HepG2 (cell line): ENCODE data around the gene SEPTIN2. TPM values are rescaled to one million over a fixed set of nuclear protein-coding genes. Genes with fewer than 3 reads are reported as not detected.

ENCODE experiments used
- AFF4 ChIP-seq: sonication (generic); formaldehyde crosslinking; IDR thresholded peaks from 2 replicates; pipeline ENCODE4 v1.4.0; 2020; ENCODE audit warnings: missing genetic modification reagents
- CENPT ChIP-seq: sonication (generic); formaldehyde crosslinking; IDR thresholded peaks from 2 replicates; pipeline ENCODE4 v1.8.0; 2022; ENCODE audit warnings: low read depth, mild to moderate bottlenecking, moderate library complexity, missing genetic modification reagents
- ESRRA ChIP-seq: sonication (generic); formaldehyde crosslinking; IDR thresholded peaks from 2 replicates; pipeline ENCODE4 v1.5.1; 2020; ENCODE audit warnings: mild to moderate bottlenecking, low read depth, missing genetic modification reagents
- FOXJ3 ChIP-seq: sonication (generic); formaldehyde crosslinking; IDR thresholded peaks from 2 replicates; pipeline ENCODE4 v1.4.0; 2020; ENCODE audit warnings: missing genetic modification reagents, mild to moderate bottlenecking, borderline replicate concordance
- GTF3A ChIP-seq: sonication (generic); formaldehyde crosslinking; conservative IDR thresholded peaks from 2 replicates; pipeline ENCODE4 v1.4.0; 2020; ENCODE audit warnings: mild to moderate bottlenecking, missing genetic modification reagents
- HDAC2 ChIP-seq: sonication (generic); formaldehyde crosslinking; IDR thresholded peaks from 2 replicates; pipeline ENCODE4 v1.4.0; 2020; ENCODE audit warnings: missing genetic modification reagents
- NR2F6 ChIP-seq, 2 experiments: IDR thresholded peaks; 2 replicates each; pipeline ENCODE4 v1.6.1; 2016; ENCODE audit warnings: antibody characterized with exemption in 1 of 2, mild to moderate bottlenecking in 1 of 2
- PTBP1 ChIP-seq: fragments of 200-400 bp; formaldehyde crosslinking; IDR thresholded peaks from 2 replicates; pipeline ENCODE4 v1.6.1; 2018; ENCODE audit warnings: low read length, low read depth; ENCODE audit not compliant: poor library complexity, severe bottlenecking
- ZBTB20 ChIP-seq: sonication (generic); formaldehyde crosslinking; IDR thresholded peaks from 2 replicates; pipeline ENCODE4 v1.8.1; 2023; ENCODE audit warnings: missing genetic modification reagents, low read depth, mild to moderate bottlenecking, borderline replicate concordance
- ZEB1 ChIP-seq: IDR thresholded peaks from 2 replicates; pipeline ENCODE4 v1.6.1; 2012; ENCODE audit warnings: mild to moderate bottlenecking, low read depth, inconsistent platforms; ENCODE audit not compliant: insufficient replicate concordance
- ZMYM2 ChIP-seq: sonication (generic); formaldehyde crosslinking; IDR thresholded peaks from 2 replicates; pipeline ENCODE4 v1.8.0; 2022; ENCODE audit warnings: mild to moderate bottlenecking, missing genetic modification reagents
- ZNF318 ChIP-seq: sonication (generic); formaldehyde crosslinking; IDR thresholded peaks from 2 replicates; pipeline ENCODE4 v1.4.0; 2020; ENCODE audit warnings: mild to moderate bottlenecking, missing genetic modification reagents
- ZNF460 ChIP-seq: sonication (generic); formaldehyde crosslinking; IDR thresholded peaks from 2 replicates; pipeline ENCODE4 v1.5.1; 2020; ENCODE audit warnings: missing genetic modification reagents, mild to moderate bottlenecking, borderline replicate concordance
- ZNF775 ChIP-seq: sonication (generic); formaldehyde crosslinking; IDR thresholded peaks from 2 replicates; pipeline ENCODE4 v1.4.0; 2020; ENCODE audit warnings: missing genetic modification reagents, mild to moderate bottlenecking, moderate library complexity, borderline replicate concordance
- ZNF878 ChIP-seq: sonication (generic); formaldehyde crosslinking; IDR thresholded peaks from 2 replicates; pipeline ENCODE4 v1.8.1; 2023; ENCODE audit warnings: mild to moderate bottlenecking, missing genetic modification reagents, moderate library complexity
- polyA plus RNA-seq, 8 experiments: library from polyadenylated mRNA; depleted of rRNA in 3 of 8; stranded (reverse) in 7 of 8; unstranded in 1 of 8; fragments of >200 nt; fragmentation: Illumina TruSeq in 4 of 8; extraction: Trizol in 4 of 8; gene quantifications; 2 replicates each; pipeline versions ENCODE4 v1.2.1 to v1.2.3, GENCODE V29; 2011 to 2016; ENCODE audit warnings: low read depth in 4 of 8, missing spikeins in 1 of 8, mixed read lengths in 1 of 8; ENCODE audit not compliant: insufficient read depth in 1 of 8
- total RNA-seq, 5 experiments: library from RNA; depleted of rRNA; stranded (reverse); fragments of >200 nt; fragmentation: Illumina TruSeq; extraction: Trizol; gene quantifications; 2 replicates each; pipeline ENCODE4 v1.2.3, GENCODE V29; 2016; ENCODE audit warnings: low read depth in 1 of 5

Gene SEPTIN2
- total and polyA plus RNA-seq, 2 of the 13 experiments (the other 11 are each of a cell fraction or from before 2014, with no cell fraction given) = 493 to 733 TPM

- TF ChIP-seq AFF4 (CRISPR knock-in tag) (no peak; the same call in 1 of the 2 replicates), ZEB1 (peak; percentile 41), ESRRA (CRISPR knock-in tag) (peak; percentile 86), ZNF775 (peak; percentile 94), FOXJ3 (CRISPR knock-in tag) (0 out of 2 replicates have a peak, but pooled peaks have one; percentile 35), NR2F6 (IDR thresholded peaks at IDR 0.05) (peak; percentile 54), NR2F6 (CRISPR knock-in tag; IDR thresholded peaks at IDR 0.05) (peak; percentile 52), ZMYM2 (no peak), GTF3A (CRISPR knock-in tag) (peak; percentile 97; the same call in 1 of the 2 replicates), PTBP1 (no peak), HDAC2 (CRISPR knock-in tag) (peak; percentile 47), ZNF878 (CRISPR knock-in tag) (peak; percentile 76; the same call in 1 of the 2 replicates), CENPT (CRISPR knock-in tag) (peak; percentile 73; the same call in 1 of the 2 replicates), ZBTB20 (CRISPR knock-in tag) (0 out of 2 replicates have a peak, but pooled peaks have one; percentile 37), ZNF318 (peak; percentile 62; the same call in 1 of the 2 replicates), ZNF460 (CRISPR knock-in tag) (peak; percentile 64; the same call in 1 of the 2 replicates)
These were observed 439 bp upstream of the SEPTIN2 start, which contains the start of gene HDLBP (continued) for GRCh38 chr2:241315093-241315878.
